Heart left ventricle (tissue), 13 donors: Measurements from ENCODE around the gene PPP2R3A.

Source experiments
- CTCF ChIP-seq, 12 donors: fragments of 200-600 bp; sonication (generic) in 4 of 12; IDR thresholded peaks; one replicate each; pipeline versions ENCODE4 v1.5.0 to v1.8.0; 2018 to 2022; ENCODE audit warnings: antibody characterized with exemption in 12 of 12, mild to moderate bottlenecking in 5 of 12
- POLR2A ChIP-seq, 2 donors: fragments of 450-650 bp; IDR thresholded peaks; one replicate each; pipeline ENCODE4 v1.6.1; 2017; ENCODE audit warnings: antibody characterized with exemption in 2 of 2, mild to moderate bottlenecking in 2 of 2, moderate library complexity in 2 of 2
- donor health status: ischemic (EF 13 %, LVEDD 7.1; RV severe dilation, severe dysfunction).
- donor health status: DM: no; HTN: yes; CAD: no.
- donor health status: DM: no; HTN: no; CAD: no.
- donor health status: ischemic (EF 25% LVEDD 6.9; RV normal size, moderate dysfunction).
- donor health status: ischemic (EF 25% LVEDD 5.7; RV mildly dilated, moderate dysfunction).
- donor health status: ischemic (EF 35%, LVEDD 5.7; RV mildly dilated, moderate dysfunction).
- donor health status: nonischemic (EF 11% LVEDD 7.7; RV severe dilation, severe dysfunction).
- donor health status: DM: yes; HTN: yes; CAD: no.
- donor health status: PGD.
- donor health status: ischemic (EF 29% LVEDD 5.4; RV normal size, mild dysfunction).
- donor health status: nonischemic (EF 23%, LVEDD 6.1; RV moderate dilation, normal function).

DNA sequence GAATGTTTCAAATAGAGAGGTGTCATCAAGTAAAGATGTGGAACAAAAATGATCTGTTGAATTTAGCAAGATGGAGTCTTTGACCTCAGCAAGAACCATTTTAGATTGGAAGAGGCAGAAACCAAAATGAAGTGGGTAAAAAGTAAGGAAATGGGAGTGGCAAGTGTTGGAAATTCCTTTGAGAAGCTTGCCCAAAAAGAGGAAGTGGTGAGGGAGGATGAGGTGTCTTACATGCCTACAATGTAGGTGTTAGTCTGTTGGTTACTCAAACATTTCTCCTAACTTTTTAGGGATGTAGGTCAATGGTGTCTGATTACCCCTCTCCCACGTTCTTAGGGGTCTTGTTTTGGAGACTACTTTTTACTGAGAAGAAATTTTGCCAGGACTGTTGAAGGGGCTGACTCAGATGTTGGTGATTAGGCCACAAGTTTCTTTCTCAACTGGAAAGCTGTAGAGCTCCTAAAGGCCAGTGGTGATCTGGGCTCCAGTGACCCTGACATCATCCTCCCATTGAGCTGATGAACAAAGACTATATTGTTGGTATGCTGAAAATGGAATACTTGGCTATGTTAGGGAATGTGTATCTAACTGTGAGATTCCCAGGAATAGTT is 5.1 kb downstream of the PPP2R3A start:
- TF ChIP-seq POLR2A (IDR thresholded peaks at IDR 0.05) (no peak), CTCF (IDR thresholded peaks at IDR 0.05) (no peak)
